ENCODE results near the gene CCR5AS.
"Not testable (repeated sequence)": the region's sequence is repeated elsewhere in the genome, so short reads cannot be mapped to it uniquely, and the experiment has no call there.

The CCR5AS gene

GRCh38 chr3:46406788-46407611 is at the start of gene CCR5AS, which contains the start of gene CCRL2:
Gene CCR5AS (minus strand): TSS chr3:46407066.
Gene CCRL2 (plus strand): TSS chr3:46407259. CDS start chr3:46408080, 821 bp downstream.
- peak; percentile 44 to 89 for DNase-seq (ENCODE audit: low read depth in 2 of 2)

GRCh38 chr3:46456118-46456517 is 49.3 kb upstream of the CCR5AS start:
- DNase-seq (ENCODE audit: low read depth in 2 of 2), result no peak

- no peak for DNase-seq (ENCODE audit: low read depth in 2 of 2)
Observed at GRCh38 chr3:46455231-46456115, 48.6 kb upstream of the CCR5AS start.

- no peak for DNase-seq (ENCODE audit: low read depth in 2 of 2)
Observed at GRCh38 chr3:46454606-46455005, 47.7 kb upstream of the CCR5AS start.

GRCh38 chr3:46454209-46454595 is 47.3 kb upstream of the CCR5AS start:
- no peak for DNase-seq (ENCODE audit: low read depth in 2 of 2)

GRCh38 chr3:46453526-46454208 is 46.8 kb upstream of the CCR5AS start:
- DNase-seq (ENCODE audit: low read depth in 2 of 2), result no peak

- DNase-seq (ENCODE audit: low read depth in 2 of 2), result peak; percentile 23 to 28
Observed at GRCh38 chr3:46449755-46450552, 43.1 kb upstream of the CCR5AS start.

- no peak for DNase-seq (ENCODE audit: low read depth in 2 of 2)
Observed at GRCh38 chr3:46448721-46449120, 41.9 kb upstream of the CCR5AS start.

- DNase-seq (ENCODE audit: low read depth in 2 of 2), result no peak
Observed at GRCh38 chr3:46447228-46447985, 40.5 kb upstream of the CCR5AS start.

GRCh38 chr3:46442576-46443530 is 36.0 kb upstream of the CCR5AS start:
- peak in 1 of 2 donors; percentile 73 for DNase-seq (ENCODE audit: low read depth in 2 of 2)

- DNase-seq (ENCODE audit: low read depth in 2 of 2), result no peak
Observed at GRCh38 chr3:46440531-46441294, 33.8 kb upstream of the CCR5AS start.

GRCh38 chr3:46438831-46439230 is 32.0 kb upstream of the CCR5AS start:
- DNase-seq (ENCODE audit: low read depth in 2 of 2), result no peak

GRCh38 chr3:46435081-46435726 is 28.3 kb upstream of the CCR5AS start:
- DNase-seq (ENCODE audit: low read depth in 2 of 2), result no peak

- DNase-seq (ENCODE audit: low read depth in 2 of 2), result no peak
Observed at GRCh38 chr3:46433841-46434240, 27.0 kb upstream of the CCR5AS start.

- not testable (repeated sequence) for DNase-seq (ENCODE audit: low read depth in 2 of 2)
Observed at GRCh38 chr3:46433118-46433517, 26.3 kb upstream of the CCR5AS start.

GRCh38 chr3:46431905-46432304 is 25.0 kb upstream of the CCR5AS start:
- not testable (repeated sequence) for DNase-seq (ENCODE audit: low read depth in 2 of 2)

- not testable (repeated sequence) for DNase-seq (ENCODE audit: low read depth in 2 of 2)
Observed at GRCh38 chr3:46430879-46431278, 24.0 kb upstream of the CCR5AS start.

- DNase-seq (ENCODE audit: low read depth in 2 of 2), result no peak
Observed at GRCh38 chr3:46429671-46430070, 22.8 kb upstream of the CCR5AS start.
